ENCODE measurements around the gene NKD1. TPM values are rescaled to one million over a fixed set of nuclear protein-coding genes. Genes with fewer than 3 reads are reported as not detected.

NKD1 gene
- total and polyA plus RNA-seq, 12 donors = 0.67 to 8.9 (median 3.5) TPM

DNA sequence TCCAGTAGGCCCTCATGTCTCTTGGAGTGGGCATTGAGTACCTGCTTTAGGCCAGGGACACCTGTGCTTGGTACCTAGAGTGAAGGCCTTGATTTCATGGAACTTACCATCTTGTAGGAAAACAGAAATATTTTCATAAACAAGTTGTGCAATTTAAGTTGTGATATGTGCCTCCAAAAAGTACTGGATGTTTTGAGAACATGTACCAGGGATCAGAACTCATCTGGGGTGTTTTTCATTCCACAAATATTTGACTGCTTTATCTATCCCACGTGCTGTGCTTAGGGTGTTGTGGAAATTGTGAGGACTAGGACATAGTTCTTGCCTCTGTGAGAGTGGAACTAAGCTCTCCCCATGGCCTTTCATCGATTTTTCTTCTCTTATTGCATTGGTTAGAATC, 8.8 kb downstream of the NKD1 start:
- Histone ChIP-seq H3K27ac (no peak overlapping the region), H3K9me3 (replicated peaks in 1 of 3) (no peaks in the 10 kb centered on the region), H3K27me3 (no peaks in the 10 kb centered on the region), H3K4me3 (no peak overlapping the region), H3K36me3 (replicated peaks in 1 of 2) (no peaks in the 10 kb centered on the region), H3K4me1 (replicated peaks in 1 of 2) (no peaks in the 10 kb centered on the region)
- intact Hi-C loops (cut with DNase I) = no loop called here
- no peak for DNase-seq
- WGBS, 4 donors = 85 to 89% (median 86%) methylated on average over 2 of the region's 2 CpGs
- TF ChIP-seq, protein P1, sequence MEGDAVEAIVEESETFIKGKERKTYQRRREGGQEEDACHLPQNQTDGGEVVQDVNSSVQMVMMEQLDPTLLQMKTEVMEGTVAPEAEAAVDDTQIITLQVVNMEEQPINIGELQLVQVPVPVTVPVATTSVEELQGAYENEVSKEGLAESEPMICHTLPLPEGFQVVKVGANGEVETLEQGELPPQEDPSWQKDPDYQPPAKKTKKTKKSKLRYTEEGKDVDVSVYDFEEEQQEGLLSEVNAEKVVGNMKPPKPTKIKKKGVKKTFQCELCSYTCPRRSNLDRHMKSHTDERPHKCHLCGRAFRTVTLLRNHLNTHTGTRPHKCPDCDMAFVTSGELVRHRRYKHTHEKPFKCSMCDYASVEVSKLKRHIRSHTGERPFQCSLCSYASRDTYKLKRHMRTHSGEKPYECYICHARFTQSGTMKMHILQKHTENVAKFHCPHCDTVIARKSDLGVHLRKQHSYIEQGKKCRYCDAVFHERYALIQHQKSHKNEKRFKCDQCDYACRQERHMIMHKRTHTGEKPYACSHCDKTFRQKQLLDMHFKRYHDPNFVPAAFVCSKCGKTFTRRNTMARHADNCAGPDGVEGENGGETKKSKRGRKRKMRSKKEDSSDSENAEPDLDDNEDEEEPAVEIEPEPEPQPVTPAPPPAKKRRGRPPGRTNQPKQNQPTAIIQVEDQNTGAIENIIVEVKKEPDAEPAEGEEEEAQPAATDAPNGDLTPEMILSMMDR (IDR thresholded peaks at IDR 0.05) = no peak
- no peak for TF ChIP-seq POLR2A (IDR thresholded peaks at IDR 0.05)

DNA sequence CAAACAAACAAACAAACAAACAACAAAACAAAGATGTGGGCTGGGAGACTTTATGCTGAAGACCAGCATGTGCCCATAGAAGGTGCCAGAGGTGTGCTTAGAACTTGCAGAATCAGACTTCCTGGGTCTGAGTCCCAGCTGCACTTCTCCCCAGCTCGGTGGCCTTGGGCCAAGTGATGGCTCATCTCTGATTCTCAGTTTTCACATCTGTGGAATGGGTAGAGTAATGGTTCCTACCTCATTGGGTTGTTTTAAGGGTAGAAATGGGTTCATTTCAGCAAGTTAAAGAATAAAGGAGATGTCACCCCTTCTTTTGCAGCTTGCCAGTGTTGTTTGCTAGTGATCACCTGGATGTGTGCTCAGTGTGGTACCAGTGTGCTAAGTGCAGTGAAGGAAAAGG, 10.7 kb downstream of the NKD1 start:
- no peaks in the 10 kb centered on the region for H3K36me3 ChIP-seq (replicated peaks in 1 of 2)
- intact Hi-C loops (cut with DNase I) = no loop called here
- no peak for DNase-seq
- no peak overlapping the region for H3K4me3 ChIP-seq
- no peaks in the 10 kb centered on the region for H3K27me3 ChIP-seq
- 77 to 84% (median 82%) methylated on average over 1 of the region's 1 CpG for WGBS, 4 donors
- H3K4me1 ChIP-seq (replicated peaks in 1 of 2) = no peaks in the 10 kb centered on the region
- no peak overlapping the region for H3K27ac ChIP-seq
- TF ChIP-seq POLR2A (IDR thresholded peaks at IDR 0.05) = no peak
- TF ChIP-seq, protein P1 (IDR thresholded peaks at IDR 0.05) = no peak
- no peaks in the 10 kb centered on the region for H3K9me3 ChIP-seq (replicated peaks in 1 of 3)

DNA sequence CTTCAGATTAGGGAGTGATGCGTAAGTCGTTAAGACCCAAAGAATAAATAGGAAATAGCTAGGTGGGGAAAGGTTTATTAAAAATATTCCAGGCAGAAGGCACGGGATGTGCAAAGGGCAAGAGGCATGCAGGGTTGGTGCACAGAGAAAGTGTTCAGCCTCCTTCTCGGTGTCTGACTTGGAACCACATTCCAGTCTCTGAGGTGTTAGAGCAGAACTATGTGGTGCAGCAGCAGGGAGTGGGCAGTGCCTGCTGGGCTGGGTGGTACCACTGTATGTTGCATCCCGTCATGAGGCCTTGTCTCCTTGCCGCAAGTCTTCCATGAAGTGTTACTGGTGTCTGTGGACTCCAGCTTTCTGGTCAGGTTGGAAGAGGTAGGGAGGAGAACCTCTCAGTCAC, 11.1 kb downstream of the NKD1 start:
- Histone ChIP-seq H3K27ac (no peak overlapping the region), H3K27me3 (no peaks in the 10 kb centered on the region), H3K36me3 (replicated peaks in 1 of 2) (no peaks in the 10 kb centered on the region), H3K4me1 (replicated peaks in 1 of 2) (no peaks in the 10 kb centered on the region), H3K9me3 (replicated peaks in 1 of 3) (no peaks in the 10 kb centered on the region), H3K4me3 (no peak overlapping the region)
- intact Hi-C loops (cut with DNase I) = no loop called here
- DNase-seq = no peak
- 92 to 98% (median 94%) methylated on average over 4 to 6 of the region's 6 CpGs for WGBS, 4 donors
- TF ChIP-seq POLR2A (IDR thresholded peaks at IDR 0.05) = no peak
- TF ChIP-seq, protein P1 (IDR thresholded peaks at IDR 0.05) = no peak

DNA sequence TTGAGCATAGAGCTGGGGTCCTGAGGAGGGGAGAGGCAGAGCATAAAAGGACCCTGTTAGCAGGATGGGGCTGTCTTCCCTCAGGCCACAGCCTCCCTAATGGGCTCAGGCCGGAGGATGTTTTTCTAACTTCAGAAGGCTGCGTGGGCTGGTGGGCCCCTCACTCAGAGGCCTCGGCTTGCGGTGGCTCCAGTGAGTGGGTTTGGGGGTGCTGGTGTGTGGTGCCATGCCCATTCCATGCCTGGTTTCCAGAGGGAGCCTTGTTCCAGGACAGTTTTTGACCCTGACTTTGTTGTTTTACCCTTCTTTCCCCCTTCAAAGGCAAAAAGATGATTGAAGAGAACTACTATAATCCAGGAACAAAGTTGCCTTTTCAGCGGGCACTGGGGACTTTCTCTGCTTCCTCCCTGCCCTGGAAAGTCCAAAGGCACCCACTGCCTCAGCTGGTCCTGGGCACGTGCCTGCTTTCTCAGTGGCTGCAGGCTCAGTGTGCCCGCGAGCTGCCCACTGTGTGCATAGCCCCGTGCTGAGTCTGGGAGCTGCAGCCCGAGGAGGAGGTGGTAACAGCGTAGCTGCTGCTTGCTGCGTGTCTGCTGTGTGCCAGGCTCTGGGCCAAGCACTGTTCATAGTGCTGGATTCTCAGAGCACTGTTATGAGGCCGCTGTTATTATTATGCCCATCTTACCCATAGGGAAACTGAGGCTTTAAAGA, 11.8 kb downstream of the NKD1 start:
- H3K4me1 ChIP-seq (replicated peaks in 1 of 2) = no peaks in the 10 kb centered on the region
- intact Hi-C loops (cut with DNase I) = no loop called here
- WGBS, 4 donors = 86 to 91% (median 88%) methylated on average over 13 of the region's 13 CpGs

More for the DNA sequence above, 11.8 kb downstream of the NKD1 start:
- H3K4me3 ChIP-seq = no peak overlapping the region
- no peaks in the 10 kb centered on the region for H3K36me3 ChIP-seq (replicated peaks in 1 of 2)
- H3K27me3 ChIP-seq = no peaks in the 10 kb centered on the region
- no peak for TF ChIP-seq POLR2A (IDR thresholded peaks at IDR 0.05)
- no peak overlapping the region for H3K27ac ChIP-seq
- no peak for DNase-seq
- H3K9me3 ChIP-seq (replicated peaks in 1 of 3) = no peaks in the 10 kb centered on the region

All from adrenal gland (tissue), 12 donors.